Amniotic epithelial cell (primary cell): Measurements from ENCODE around the gene RGS19.

Experiments
- DNase-seq: peaks from one replicate; pipeline ENCODE4 v3.0.0-alpha.2; 2010; ENCODE audit warnings: low read depth

Gene RGS19

GRCh38 chr20:64076061-64076997 lies 3.0 kb downstream of the RGS19 start:
- DNase-seq: no peak

GRCh38 chr20:64075556-64075955 lies 3.8 kb downstream of the RGS19 start:
- no peak for DNase-seq

- no peak for DNase-seq
Measured at GRCh38 chr20:64074963-64075362, 4.4 kb downstream of the RGS19 start.

DNA sequence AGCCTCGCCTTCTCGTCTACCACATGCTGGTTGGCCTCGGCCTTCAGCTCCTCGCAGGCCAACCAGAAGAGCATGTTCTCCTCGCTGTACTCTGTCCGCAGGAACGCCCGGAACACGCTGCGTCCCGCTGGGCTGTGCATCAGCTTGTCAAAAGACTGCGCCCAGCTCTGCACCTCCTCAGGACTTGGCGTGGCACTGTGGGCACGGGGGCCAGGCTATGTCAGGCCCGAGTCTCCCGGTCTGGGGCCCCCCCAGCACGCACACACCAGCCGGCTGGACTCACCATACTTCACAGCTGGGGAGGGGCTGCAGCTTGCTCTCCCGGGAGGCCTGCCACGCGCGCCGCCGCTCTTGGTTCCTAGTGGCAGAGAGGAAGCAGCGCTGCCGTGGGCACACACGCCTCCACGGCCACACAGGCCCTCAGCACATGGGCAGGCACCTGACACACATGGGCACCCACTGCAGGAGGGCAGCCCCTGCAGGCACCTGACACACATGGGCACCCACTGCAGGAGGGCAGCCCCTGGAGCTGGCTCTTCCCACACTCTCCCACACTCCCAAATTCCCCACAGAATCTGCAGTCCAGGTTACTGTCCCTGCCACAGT lies 5.0 kb downstream of the RGS19 start:
- no peak for DNase-seq

DNA sequence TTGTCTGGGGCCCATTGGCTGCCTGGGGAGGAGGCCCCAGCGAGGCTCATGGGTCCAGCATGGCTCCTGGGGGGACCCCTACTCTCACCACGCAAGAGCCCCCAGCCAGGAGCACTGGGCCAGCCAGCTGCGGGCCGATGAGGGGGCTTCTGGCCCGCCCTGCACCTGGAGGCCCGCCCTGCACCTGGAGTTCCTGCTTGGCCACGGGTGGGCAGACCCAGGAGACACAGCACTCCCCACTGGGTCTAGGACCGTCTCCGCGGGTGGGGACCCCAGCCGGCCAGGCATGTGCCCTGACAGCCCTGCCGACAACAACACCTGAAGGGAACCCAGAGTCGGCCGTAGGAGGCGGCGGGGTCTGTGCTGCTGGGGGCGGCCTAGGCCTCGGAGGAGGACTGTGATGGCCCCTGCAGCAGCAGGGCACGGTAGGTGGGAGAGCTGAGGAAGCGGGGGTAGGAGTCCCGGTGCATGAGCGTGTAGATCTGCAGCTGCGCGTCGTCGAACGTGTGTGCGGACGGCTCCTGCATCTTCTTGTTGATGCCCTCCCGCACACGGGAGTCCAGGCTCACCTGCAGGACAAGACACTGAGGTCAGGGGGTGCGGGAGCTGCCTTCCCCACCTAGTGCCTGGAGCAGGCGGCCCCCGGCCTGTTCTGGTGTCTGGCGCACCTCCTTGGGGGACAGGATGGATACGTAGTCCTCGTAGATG lies 5.7 kb downstream of the RGS19 start:
- no peak for DNase-seq

- no peak for DNase-seq
Measured at GRCh38 chr20:64072498-64073063, 6.7 kb downstream of the RGS19 start.

DNA sequence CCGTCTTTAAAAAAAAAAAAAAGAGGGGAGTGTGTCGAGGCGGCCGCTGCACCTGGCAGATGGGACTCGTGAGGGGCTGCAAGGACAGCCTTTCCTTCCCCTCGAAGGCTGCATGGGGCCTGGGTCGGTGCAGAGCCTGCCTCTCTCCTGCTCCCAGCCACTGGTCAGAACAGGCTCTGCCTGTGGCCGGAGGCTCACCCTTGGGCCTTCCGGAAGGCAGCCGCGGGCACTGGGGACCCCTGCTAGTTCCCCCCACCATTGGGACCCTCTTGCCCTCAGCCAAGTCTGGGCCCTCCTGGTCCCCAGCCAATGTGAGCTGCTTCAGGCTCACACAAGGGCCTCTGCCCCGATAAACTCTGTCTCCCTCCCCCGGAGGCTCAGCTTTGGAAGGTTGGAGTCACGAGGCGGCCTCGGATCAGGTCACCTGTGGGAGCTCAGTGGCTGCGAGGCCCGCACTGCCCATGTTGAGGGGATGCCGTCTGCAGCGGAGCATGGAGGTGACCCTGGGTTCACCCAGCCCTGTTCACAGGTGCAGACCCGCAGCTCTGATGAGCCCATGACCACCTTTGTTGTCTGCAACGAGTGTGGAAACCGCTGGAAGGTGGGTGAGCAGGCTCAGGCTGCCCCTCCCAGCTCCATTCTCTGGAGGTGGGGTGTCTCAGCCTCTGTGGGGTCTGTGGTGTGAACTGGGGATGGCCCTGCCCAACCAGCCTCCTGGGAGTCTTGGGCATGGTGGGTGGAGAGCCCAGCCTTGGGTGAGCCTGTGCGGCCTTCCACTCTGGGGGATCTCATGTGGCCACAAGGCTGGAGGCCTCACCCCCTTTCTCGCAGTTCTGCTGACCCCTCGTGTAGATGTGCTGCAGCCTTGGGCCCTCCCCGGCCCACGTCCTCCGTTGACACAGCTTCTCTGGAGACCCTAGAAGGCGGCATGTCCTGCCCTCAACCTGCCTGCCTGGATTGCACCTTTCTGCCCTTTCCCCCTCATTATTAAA lies 7.7 kb downstream of the RGS19 start:
- no peak for DNase-seq

GRCh38 chr20:64070244-64070993 lies 8.9 kb downstream of the RGS19 start:
- DNase-seq: no peak

GRCh38 chr20:64069614-64070243 lies 9.6 kb downstream of the RGS19 start:
- no peak for DNase-seq

DNA sequence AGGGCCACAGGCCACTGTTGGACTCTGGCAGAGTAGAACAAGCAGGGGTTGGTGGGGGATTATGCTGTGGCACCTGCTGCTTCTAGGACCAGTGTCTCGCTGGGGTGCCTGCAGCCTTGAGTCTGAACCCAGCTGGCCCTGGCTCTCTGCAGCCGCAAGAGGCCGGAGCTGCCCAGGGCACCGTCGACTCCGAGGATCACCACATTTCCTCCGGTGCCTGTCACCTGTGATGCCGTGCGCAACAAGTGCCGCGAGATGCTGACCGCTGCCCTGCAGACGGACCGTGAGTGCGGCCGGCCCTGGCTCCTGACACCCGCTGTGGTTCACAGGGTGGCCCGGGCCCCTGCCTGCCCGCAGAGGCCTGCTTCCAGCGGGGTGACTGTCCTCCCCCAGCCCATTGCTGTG lies 10.1 kb downstream of the RGS19 start:
- no peak for DNase-seq

- DNase-seq: no peak
Measured at GRCh38 chr20:64068386-64069208, 10.7 kb downstream of the RGS19 start.

DNA sequence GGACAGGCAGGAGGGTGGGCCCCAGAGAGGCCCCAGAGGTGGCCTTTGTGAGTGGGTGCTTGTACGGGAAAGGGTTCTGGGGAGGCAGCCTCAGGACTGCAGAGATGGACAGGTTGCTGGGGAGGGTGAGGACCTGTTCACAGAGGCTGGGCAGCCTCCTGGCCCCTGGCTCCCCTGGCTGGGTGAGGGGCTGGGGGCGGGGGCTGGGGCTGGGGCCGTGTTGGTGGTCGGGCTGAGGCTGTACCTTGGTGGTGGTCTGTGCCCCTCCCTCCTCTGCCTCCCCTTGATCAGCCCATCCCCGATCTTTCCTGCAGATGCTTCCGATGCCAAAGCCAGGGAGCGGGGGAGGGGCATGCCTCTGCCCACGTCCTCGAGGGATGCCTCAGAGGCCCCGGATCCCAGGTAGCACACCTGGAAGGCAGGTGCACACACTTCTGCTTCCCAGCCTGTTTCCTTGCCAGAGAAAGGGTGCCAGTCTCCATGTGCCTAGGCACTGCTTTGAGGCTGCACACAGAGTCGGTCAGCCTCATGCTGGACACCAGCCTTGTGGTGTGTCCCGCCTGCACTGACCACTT lies 11.5 kb downstream of the RGS19 start:
- no peak for DNase-seq

DNA sequence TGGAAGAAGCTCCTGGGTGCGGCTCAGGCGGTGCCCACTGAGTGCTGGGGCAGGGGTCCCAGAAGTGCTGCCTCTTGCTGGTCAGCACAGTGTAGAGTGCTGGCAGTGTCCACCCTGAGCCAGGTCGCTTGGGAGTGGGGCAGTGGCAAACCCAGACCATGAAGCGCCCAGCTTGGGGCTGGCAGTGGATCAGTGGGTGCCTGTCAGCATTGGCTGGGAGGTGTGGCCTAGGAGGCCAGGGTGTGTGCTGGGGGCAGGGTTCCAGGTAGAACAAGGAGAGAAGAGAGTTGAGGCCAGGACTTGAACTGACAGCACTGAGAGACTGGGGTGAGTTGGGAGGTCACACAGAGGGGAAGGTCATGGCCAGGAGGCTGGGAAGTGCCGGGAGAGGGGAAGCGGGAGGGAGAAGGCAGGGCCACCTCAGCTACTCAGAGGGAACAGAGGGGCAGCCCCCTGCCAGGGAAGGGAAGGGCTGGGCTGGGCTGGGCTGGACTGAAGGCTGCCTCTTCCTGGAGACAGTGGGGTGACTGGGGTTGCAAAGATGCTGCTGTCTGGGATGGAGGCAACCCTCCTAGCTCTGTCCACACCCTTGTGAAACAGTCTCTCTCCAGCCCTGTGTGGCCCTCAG lies 12.2 kb downstream of the RGS19 start:
- no peak for DNase-seq

DNA sequence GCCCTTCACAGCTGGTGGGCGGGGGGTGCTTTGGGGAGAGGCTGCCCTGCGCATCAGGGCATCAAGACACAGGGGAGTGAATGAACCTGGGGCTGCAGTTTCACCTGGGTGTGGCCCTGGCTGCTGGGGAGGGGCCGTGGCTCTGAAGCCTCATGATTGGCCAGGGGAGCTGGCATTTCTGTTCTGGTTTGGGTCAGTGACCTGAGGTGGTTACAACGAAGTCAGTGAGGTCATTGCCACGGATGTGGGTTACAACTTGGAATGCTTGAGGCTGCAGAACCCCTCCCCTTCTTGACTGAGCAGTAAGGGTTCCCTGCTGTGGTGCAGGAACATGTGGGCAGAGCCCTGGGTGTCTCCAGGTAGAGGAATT lies 13.4 kb downstream of the RGS19 start:
- DNase-seq: peak; percentile 87

GRCh38 chr20:64065062-64065973 lies 14.0 kb downstream of the RGS19 start:
- no peak for DNase-seq

DNA sequence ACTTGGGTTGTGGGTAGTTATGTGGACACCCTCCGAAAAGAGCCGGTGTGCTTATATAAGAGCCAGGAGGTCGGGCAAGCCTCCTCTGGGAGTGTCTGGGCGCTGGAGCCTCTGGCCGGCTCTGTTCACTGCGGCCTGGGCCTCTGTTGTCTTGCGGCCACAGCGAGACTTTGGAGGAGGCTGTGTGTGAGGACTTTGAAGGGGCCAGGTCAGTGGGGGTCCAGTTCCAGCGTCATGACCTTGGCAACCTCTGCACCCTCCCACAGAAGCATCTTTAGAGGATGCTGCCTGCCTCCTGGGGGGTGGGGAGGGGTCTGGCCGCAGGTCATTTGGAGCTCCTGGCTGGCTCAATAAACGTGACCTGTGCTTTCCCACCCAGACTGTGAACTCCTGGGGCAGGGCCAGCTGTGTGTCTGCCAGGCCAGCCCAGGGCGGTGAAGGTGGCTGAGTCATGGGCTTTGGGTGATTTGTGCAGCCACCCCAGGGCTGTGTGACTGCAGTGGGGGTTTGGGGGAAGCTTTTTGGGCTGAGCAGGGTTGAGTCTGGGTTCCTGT lies 15.1 kb downstream of the RGS19 start:
- no peak for DNase-seq
